Medulla oblongata (tissue), 1 donor: ENCODE results near the gene CADPS2.
"Not testable (repeated sequence)": the region's sequence is repeated elsewhere in the genome, so short reads cannot be mapped to it uniquely, and the experiment has no call there.

Experiments
- DNase-seq: peaks from one replicate; pipeline ENCODE4 v3.0.0-alpha.2; 2015; ENCODE audit errors: extremely low spot score

CADPS2 gene

GRCh38 chr7:122675011-122675410 is 211.2 kb downstream of the CADPS2 start:
- DNase-seq = no peak

GRCh38 chr7:122674502-122674901 is 211.8 kb downstream of the CADPS2 start:
- no peak for DNase-seq

- DNase-seq = no peak
Measured at GRCh38 chr7:122673951-122674350, 212.3 kb downstream of the CADPS2 start.

- DNase-seq = no peak
Measured at GRCh38 chr7:122672536-122672935, 213.7 kb downstream of the CADPS2 start.

- no peak for DNase-seq
Measured at GRCh38 chr7:122663733-122664132, 222.5 kb downstream of the CADPS2 start.

- no peak for DNase-seq
Measured at GRCh38 chr7:122658856-122659255, 227.4 kb downstream of the CADPS2 start.

GRCh38 chr7:122653685-122654084 is 232.6 kb downstream of the CADPS2 start:
- DNase-seq = no peak

GRCh38 chr7:122652876-122653275 is 233.4 kb downstream of the CADPS2 start:
- DNase-seq = no peak

- no peak for DNase-seq
Measured at GRCh38 chr7:122651451-122651850, 234.8 kb downstream of the CADPS2 start.

- no peak for DNase-seq
Measured at GRCh38 chr7:122643250-122643649, 243.0 kb downstream of the CADPS2 start.

GRCh38 chr7:122638459-122638858 is 247.8 kb downstream of the CADPS2 start:
- no peak for DNase-seq

GRCh38 chr7:122637784-122638183 is 248.5 kb downstream of the CADPS2 start:
- no peak for DNase-seq

- DNase-seq = not testable (repeated sequence)
Measured at GRCh38 chr7:122635481-122635880, 250.8 kb downstream of the CADPS2 start.

GRCh38 chr7:122633472-122633871 is 252.8 kb downstream of the CADPS2 start:
- no peak for DNase-seq

- DNase-seq = no peak
Measured at GRCh38 chr7:122632238-122632637, 254.0 kb downstream of the CADPS2 start.

GRCh38 chr7:122629412-122629953 is 256.8 kb downstream of the CADPS2 start:
- no peak for DNase-seq

- no peak for DNase-seq
Measured at GRCh38 chr7:122628651-122629411, 257.4 kb downstream of the CADPS2 start.

GRCh38 chr7:122626785-122627184 is 259.5 kb downstream of the CADPS2 start:
- DNase-seq = no peak

- DNase-seq = no peak
Measured at GRCh38 chr7:122622682-122623081, 263.6 kb downstream of the CADPS2 start.

- DNase-seq = no peak
Measured at GRCh38 chr7:122619664-122620063, 266.6 kb downstream of the CADPS2 start.

GRCh38 chr7:122618585-122619189 is 267.6 kb downstream of the CADPS2 start:
- DNase-seq = no peak

- no peak for DNase-seq
Measured at GRCh38 chr7:122616951-122617350, 269.3 kb downstream of the CADPS2 start.

- DNase-seq = no peak
Measured at GRCh38 chr7:122605929-122606328, 280.3 kb downstream of the CADPS2 start.
